HG03045 (cell line): ENCODE data around the gene CDH22.

Experiments used
- ATAC-seq: cut with Tn5 transposase; IDR thresholded peaks from one replicate; pipeline ENCODE4 v1.9.1; 2021; ENCODE audit warnings: mild to moderate bottlenecking, moderate library complexity; ENCODE audit not compliant: unreplicated experiment

Gene CDH22

DNA sequence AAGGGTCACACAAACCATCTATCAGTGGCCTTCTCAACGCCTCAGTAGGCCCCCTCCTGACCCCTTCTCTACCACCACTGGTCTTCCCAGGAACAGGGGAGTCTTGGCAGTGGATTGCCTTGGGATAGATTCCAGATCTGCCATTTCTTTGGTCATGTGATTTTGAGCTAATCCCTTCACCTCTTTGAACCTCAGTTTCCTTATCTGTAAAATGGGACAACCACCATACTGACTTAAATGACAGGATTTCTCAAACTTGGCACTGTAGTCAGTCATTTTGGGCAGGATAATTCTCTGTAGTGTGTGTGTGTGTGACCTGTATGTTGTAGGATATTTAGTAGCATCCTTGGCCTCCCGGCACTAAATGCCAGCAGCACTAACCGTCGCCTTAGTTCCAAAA lies 89.1 kb downstream of the CDH22 start:
- no peak for ATAC-seq

DNA sequence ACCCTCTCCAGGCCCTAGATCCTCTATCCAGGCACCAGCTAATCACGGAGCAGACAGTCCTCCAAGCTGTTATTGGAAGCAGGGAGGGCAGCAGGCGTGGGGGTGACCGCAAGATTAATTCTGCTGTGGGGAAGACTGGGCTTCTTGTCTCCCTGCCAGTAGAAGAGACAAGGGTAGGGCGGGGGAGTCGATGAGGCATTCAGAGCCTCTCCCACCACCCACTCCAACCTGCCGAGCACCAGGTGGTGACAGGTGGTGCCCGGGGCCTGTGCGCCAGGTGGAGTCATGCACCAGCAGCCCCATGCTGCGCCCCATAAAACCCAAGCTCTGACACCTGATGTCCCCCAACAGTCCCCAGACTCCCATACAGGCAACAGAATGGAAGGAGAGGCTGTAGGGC lies 89.6 kb downstream of the CDH22 start:
- ATAC-seq = no peak

DNA sequence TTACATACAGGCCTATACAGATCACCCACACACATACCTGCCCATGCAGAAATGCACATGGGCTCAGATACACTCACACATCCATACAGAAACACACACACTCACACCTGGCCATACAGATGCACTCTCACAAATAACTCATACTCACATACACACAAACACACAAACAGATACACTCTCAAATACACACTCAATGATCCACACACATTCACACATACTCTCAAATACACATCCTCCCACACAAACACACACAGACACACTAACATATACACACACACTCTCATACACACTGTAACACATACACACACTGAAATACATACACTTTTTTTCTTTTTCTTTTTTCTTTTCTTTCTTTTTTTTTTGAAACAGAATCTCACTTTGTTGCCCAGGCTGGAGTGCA lies 90.7 kb downstream of the CDH22 start:
- ATAC-seq = no peak

DNA sequence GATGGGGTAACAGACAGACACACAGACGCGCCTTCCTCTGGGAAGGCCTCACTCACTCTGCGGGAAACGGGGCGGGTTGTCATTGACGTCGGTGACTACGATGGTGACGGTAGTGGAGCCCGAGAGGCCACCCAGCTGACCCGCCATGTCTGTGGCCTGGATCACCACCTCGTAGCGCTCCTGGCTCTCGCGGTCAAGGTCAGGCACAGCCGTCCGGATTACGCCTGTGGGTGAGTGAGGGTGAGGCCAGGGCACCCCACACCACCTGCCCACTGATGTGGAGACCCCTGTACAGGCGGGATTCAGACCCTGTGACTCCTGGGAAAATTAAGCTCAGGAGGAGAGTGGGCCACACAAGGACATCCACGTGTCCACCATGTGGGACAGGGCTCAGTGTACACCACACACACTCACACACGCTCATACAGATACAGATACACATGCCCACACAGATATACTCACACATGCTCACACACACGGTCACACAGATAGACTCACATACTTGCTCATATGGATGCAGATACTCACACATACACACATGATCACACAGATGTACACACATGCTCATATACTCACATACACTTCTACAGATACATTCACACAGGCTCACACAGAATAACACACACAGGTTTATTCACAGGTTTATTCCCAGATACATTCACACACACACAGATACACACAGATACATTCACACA lies 91.4 kb downstream of the CDH22 start:
- no peak for ATAC-seq

DNA sequence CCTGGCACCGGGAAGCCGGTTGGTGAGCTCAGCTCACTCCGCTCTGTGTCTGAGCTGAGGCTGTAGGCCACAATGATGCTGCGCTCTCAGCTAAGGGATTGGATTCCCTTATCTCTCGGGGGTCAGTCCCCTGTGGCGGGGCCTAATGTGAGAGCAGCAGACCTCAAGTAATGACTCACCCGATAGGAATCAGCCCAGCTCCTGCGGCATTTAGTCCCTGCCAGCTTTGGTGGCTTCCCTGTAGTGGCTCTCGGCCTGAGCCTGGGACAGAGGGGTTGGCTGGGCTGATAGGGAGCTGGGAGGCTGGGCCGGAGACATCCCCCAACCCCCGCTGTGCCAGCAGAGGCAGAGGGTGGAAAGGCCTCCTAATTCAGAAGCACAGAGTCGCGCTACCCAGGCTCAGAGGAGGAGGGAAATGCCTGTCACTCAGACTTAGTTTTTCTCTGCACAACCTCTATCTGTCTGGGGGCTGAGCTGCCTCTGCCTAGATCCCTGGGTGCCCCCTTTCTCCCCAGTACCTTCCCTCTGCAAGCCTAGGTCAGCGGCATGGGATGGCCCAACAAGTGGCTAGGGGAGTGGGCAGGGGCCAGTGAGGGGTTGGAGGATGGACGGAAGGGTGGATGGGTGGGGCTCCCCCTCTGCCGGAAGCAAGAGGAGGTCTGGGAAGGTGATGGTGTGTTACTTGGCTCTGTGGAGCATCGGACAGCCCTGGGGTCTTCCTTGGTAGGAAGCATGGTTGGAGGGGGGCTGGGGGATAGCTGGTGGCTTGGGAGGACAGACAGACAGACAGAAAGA lies 92.2 kb downstream of the CDH22 start:
- no peak for ATAC-seq

DNA sequence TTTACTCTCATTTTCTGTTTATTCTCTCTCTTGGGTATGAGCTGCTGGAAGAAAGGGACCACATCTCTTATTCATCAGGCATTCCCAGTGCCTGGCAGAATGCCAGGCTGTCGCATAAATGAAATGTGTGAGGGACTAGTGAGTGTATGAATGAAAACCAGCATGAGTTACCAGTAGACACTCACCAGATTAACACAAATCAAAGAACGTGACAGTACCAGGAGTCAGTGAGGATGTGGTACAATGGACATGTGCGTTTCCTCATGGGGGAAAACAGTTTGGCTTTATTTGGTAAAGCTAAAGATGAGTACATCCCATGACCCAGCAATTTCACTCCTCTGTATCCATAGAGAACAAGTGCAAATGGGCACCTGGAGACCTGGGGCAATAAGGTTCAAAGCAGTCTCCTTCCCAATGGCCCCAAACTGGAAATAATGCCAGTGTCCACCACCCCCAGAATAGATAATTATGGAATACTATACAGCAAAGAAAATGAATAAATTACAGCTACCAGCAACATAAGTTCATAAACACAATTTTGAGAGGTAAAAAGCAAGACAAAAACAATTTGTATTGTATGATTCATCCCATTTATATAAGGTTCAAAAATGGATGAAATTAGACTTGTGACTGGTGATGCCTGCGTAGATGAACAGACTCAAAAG lies 93.3 kb downstream of the CDH22 start:
- no peak for ATAC-seq

DNA sequence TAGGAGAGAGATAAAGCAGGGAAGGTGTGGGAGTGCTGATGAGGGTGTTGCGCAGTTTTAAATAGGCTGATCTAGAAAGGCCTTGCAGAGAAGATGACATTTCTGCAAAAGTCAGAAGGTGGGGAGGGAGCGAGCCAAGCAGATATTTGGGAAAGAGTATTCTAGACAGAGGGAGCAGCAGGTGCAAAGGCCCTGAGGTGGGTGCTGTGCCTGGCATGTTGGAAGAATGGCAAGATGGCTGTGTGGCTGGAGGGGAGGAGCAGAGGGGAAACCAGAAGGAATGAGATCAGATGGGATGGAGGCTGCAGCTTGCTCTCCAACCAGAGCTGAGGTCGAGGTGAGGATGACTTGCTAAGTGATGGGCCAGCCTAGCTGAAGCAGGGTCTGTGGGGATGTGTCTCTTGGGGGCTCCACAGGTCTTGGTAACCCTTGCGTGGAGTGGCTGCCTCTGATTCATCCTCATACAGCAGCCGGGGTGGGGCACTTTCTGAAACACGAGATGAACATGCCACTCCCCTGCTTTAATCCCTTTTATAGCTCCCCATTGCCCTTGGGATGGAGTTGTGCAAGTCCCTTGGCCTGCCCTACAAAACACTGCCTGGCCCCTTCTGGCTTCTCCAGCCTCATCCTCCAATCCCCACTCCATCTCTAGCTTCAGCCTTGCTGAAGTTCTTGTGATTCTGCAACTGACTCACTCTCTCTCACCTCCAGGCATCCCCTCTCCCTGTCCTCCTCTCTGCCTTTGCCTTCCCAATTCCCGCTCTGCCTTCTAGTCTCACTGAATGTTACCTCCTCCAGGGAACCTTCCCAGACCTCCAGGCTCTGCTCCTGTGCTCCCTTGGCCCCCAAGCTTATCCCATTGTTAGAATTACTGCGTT lies 94.1 kb downstream of the CDH22 start:
- no peak for ATAC-seq

DNA sequence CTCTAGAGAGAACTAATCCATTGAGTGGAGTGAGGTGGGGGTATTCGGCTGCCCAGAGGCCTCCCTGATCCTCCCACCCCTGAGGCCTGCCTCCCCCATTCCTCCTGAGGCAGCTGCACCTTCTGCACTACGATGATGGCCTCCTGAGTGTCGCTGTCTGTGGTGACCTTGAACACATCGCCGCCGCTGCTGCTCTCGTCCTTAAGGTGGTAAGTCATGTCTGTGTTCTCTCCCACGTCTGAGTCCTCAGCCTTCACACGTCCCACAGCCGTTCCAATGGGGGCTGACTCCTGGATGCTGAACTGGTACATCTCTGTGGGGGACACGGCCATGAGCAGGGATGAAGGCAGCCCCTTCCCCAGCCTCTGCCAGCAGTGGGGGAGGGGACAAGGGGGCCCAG lies 95.4 kb downstream of the CDH22 start:
- no peak for ATAC-seq

DNA sequence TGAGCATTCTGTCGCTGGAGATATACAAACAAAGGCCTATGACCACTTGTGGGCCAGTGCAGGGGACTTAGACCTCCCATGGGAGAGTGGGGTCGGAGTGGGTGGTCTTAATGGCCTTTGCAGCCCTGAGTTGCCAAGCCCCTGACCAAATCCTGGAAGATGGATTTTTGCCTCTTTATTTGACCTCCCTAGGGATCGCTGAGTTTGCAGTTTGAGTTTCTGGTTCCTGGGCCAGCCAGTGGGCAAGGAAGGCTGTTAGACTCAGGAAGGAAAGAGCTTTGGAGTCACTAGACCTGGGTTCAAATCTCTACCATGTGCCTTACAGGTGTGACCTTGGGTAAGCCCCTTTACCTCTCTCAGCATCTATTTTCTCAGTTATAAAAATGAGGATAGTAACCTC lies 96.0 kb downstream of the CDH22 start:
- no peak for ATAC-seq

DNA sequence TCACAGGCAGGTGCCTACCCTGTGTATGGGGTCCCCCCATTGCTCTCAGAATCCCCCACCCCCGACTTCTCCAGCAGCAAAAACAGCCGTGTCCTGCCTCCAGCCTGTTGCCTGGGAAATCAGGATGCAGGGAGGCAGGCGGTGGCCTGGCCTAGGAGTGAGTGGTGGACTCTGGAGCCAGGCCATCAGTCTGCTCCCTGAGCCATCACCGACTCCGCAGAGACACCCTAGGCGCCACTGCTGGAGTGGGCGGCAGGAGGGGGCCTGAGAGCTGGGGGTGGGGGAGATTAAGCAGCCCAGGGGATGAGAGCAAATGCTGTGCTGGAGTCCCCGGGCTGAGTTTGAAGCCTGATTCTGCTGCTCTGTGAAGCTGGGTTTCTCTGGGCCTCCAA lies 97.0 kb downstream of the CDH22 start:
- ATAC-seq = no peak

DNA sequence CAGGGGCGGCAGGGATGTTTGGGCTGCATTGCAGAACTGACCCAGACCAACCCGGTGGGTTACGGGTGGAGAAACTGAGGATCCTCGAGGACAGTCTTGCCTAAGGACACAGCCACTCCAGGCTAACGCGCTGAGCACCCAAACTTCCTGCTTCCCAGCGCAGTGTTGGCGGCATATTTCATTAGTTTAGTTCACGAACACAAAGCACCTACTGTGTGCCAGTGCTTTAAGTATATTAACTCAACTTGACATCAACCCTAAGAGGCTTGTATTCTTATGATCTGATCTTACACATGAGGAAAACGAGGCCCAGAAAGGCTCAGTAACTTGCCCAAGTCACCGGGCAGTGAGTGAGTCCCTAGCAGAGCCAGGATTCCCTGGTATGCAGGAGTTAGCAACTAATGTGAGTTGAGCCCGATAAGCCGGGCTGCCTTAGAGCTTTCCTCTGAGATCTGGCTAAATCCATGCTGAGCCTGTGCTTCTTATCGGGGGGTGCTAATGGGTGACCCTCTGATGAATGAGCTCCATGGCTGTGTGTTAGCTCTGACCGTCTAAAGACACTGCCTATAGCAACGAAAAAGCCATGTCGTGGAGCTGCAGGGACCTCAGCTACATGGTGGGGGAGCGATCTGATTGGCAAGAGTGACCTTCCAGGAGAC lies 97.5 kb downstream of the CDH22 start:
- ATAC-seq = no peak

DNA sequence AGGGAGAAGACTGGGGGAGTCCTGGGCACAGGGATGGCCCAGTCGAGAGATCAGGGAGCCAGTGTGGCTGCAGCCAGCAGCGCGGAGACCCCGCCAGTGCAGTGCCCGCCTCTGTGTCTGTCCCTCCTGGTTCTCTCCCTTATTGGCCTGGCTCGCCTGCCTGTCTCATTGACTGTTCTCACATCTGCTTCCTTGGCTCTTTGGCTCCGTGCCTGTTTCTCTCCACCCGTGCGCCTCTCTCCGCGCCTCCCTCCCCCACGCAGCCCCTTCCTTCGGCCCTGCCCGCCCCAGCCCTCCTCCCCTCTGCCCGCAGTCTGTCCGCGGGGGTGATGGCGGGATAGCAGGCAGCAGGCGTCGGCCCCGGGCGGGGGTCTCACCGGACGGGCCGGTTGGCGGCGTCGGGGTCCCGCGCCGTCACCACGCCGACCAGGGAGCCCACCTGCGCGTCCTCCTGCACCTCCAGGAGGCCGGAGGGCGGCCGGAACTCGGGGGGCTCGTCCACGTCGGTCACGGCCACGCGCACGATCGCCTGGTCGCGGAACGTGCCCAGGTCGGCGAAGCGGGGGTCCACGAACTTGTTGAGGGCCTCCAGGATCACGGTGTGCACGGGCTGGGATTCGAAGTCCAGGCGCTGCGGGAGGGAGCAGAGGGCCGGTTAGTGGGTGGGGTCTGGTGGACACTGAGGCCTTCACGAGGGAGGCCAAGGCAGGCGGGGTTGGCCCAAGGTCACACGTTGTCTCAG lies 98.2 kb downstream of the CDH22 start:
- no peak for ATAC-seq

DNA sequence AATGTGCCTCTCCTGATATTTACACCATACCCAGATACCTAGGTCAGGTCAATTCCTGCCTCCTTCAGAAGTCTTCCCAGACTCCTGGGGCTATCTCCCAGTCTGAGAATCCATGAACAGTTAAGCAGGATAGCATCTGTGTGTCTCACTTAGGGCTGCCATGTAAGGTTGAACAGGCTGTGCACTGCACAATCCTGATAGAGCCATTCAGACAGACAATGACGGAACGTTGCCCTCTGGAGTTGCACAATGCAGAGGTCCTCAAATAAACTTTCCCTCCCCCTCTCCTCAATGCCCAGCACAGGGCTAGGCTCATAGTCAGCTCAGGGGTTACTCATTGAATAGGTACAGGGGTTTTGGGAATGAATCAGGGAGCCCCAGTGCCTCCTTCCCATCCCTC lies 100.5 kb downstream of the CDH22 start:
- no peak for ATAC-seq

DNA sequence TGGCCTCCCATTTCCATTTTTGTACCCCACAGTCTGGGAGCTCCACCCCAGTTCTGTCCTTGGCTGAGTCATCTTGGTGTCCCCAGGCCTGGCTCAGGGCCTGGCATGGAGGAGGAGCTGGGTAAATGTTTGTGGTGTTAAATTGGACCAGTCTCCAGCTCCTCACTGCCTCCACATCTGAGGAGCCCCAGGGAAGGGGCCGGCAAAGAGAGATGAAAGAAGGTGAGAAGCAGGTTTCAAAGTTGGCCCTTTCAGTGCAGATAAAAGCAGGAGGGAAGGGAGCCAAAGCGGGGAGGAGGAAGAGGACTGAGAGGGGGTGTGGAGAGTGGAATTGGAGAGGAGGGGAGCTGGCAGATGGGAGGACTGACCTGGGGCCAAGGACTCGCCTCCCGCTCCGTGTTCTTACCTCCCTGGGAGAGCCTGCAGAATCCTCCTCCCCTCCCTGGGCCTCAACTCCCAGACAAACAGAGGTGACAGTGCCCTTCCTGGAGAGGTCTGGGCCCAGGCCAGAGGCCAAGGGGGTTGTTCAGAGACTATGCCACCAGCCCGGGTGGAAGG lies 101.2 kb downstream of the CDH22 start:
- no peak for ATAC-seq

DNA sequence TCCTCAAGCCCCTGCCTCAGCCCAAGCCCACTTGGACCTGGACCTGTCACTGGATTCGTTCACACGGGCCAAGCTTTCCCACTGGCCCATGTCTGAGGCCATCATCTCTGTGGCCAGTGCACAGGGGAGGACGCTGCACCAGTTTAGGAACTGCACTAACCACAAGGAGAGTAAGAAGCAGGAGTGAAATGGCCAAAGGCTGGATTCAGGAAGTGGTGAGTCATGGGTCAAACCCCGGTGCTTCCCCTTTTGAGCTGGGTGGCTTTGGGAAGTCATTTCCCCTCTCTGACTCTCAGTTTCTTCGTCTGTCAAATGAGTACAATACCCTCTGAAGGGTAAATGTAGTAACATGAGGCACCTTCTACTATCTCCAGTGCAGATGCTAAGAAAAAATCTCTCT lies 102.3 kb downstream of the CDH22 start:
- ATAC-seq = no peak

DNA sequence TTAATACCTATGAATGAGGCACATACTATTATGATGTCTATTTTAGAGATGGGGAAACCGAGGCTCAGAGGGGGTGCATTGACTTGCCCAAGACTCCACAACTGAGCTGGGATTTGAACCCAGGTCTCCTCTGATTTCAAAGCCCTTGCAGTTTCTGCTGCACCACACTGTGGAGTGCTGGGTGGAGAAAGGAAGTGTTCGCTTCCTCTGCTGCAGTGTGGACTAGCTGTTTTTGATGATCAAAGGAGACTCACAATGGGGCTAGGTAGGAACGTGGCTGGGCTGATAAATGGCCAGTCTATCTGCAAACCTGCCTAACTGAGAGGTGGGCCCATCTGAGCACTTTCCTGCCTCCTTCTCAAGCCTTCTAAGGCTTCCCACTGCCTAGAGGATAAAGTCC lies 102.9 kb downstream of the CDH22 start:
- no peak for ATAC-seq

DNA sequence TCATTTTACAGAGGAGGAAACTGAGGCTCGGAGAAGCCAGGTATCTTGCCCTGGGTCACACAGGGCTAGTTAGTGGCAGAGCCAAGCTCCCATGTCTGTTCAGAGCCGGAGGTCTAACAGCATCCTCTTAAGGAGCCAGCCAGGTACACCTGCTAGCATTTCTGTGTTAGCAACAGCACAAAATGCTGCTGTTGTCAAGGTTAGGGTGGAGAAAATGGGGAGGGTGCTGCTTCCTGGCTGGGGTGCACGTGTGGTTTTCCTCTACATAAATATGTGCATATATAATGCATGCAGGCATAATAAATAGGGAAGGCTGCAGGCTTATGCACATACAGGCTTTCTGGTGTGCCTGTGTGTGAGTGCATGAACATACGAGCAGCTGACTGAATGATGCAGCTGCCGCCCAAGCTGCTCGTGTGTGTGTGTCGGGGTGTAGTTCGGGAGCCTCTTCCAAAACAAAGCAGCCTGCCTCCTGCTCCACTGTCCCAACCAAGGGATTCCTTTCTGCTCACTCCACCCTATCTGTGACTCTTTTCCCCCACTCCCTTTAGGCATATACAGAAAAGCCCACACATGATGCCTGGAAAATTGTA lies 103.6 kb downstream of the CDH22 start:
- ATAC-seq = no peak

DNA sequence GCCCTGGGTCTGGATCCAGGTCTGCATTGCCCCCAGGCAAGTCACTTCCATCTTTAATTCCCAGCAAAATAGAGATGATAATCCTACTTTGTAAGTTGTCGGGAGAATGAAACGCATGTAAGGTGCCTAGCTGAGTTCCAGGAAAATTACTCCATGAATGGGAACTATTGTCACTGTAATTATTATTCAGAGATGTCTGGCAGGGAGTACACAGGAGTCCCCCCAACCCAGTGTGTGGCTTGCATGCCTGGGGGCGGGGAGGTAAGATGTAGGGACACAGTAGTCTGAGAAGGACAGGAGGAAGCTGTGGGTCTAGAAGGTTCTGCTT lies 104.8 kb downstream of the CDH22 start:
- no peak for ATAC-seq

DNA sequence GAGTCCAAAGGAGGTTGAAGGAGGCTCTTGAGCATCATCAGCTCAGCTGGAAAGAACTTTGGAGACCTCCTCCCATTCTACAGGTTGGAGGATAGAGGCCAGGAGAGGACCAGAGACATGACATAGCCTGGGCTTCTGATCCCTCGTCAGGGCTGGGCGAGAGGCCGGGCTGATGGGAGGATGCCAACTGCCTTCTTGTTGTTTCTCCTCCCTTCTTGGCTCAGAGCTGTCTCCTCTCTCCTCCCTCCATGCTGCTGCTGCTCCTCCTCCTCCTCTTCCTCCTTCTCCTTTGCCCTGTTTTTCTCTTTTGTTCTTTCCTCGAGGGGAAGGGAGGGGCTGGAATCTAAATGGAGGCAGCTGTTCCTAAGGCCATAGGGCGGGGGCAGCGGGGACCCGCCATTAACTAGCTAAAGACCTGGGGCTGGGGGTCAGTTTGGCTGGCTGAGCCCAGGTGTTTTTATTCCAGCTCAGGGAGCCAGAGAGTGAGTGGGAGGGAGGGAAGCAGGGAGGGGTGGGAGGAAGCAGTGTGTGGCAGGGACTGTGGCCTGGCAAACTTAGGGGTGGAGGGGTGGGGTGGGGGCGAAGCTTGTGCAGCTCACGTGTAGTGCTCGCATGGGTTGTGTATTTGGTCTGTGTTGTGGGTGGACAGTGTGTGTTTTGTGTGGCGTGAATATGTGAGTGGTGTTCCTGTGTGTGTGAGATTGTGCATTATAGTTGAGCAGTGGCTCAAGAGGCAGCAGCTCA lies 105.4 kb downstream of the CDH22 start:
- no peak for ATAC-seq
